ENCODE measurements around the gene SYT9. TPM values are rescaled to one million over a fixed set of nuclear protein-coding genes. Genes with fewer than 3 reads are reported as not detected.

Gene SYT9, protein sequence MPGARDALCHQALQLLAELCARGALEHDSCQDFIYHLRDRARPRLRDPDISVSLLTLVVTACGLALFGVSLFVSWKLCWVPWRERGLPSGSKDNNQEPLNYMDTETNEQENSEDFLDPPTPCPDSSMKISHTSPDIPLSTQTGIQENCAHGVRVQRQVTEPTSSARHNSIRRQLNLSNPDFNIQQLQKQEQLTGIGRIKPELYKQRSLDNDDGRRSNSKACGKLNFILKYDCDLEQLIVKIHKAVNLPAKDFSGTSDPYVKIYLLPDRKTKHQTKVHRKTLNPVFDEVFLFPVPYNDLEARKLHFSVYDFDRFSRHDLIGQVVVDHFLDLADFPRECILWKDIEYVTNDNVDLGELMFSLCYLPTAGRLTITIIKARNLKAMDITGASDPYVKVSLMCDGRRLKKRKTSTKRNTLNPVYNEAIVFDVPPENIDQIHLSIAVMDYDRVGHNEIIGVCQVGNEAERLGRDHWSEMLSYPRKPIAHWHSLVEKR
- total RNA-seq (2021; fragmentation: NEBNext Ultra II Directional; extraction: Animal tissue kit (Norgen Biotek cat#: 25700)) (2.4 and 2.9 TPM in 2 replicates), polyA plus RNA-seq (2011; rRNA removed) (1.3 and 1.5 TPM in 2 replicates), polyA minus RNA-seq (2011; rRNA and poly(A)+ RNA removed) (4.8 and 5.6 TPM in 2 replicates)
- 1.4 TPM for polyA plus RNA-seq (2011; cell fraction: cytosol; rRNA removed)
- polyA plus RNA-seq (2011; cell fraction: nucleus; rRNA removed) = 1.6 TPM
- 0.88 to 1.4 TPM (median 1.3 TPM) in 4 replicates for polyA plus RNA-seq (2012, experiment 1 of 2)
- polyA plus RNA-seq (2012, experiment 2 of 2) = 0.42 TPM
- 0.97 TPM for polyA plus RNA-seq (2013, experiment 1 of 2)
- polyA plus RNA-seq (2013, experiment 2 of 2) = 1.3 TPM
- 2.7 TPM for polyA minus RNA-seq (2011; cell fraction: cytosol; rRNA and poly(A)+ RNA removed)
- polyA minus RNA-seq (2011; cell fraction: nucleus; rRNA and poly(A)+ RNA removed) = 3.8 TPM
- long read RNA-seq, experiment 1, partial matches to known transcripts = 0 of 1 reads
- long read RNA-seq, experiment 1, other reads (novel, unspliced or antisense) = 1 of 1 reads
- long read RNA-seq, experiment 2, partial matches to known transcripts = 0 of 1 reads
- long read RNA-seq, experiment 2, other reads (novel, unspliced or antisense) = 1 of 1 reads

DNA sequence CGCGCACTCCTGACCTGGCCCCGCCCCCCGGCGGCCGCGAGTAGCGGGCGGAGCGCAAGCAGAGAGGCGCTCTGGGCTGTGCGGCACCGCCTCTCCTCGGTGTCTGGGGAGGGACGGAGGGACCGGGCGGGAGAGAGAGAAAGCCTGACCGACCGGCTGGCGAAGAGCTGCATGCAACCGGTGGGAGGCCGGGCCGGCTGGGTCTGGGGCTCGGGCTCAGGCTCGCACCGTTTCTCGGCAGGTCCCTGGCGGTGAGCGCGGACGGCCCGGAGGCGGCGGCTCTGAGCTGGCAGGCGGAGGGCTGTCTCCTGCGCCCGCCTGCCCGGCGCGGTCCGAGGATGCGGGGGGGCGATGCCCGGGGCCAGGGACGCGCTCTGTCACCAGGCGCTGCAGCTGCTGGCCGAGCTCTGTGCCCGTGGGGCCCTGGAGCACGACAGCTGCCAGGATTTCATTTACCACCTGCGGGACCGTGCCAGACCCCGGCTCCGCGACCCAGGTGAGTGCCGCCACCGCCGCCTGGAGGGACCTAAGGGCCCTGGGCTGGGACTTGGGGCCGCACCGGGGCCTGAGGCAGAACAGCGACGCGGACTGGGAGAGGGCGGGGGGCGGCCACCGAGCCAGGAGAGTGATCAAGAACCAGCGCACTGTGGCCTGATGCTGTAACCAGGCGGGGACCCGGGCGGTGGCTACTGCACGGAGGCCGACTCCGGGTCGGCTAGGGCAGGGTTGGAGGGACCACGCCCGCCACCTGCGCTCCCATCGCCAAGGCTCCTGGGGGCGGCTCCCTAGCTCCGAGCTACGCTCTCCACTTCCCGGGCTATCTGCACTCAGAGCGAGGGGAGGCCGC is at the start of gene SYT9:
SYT9 (plus strand) TSS at position 69 of the 847 bp plus-strand sequence; CDS start at position 352, 283 bp downstream.
- Histone ChIP-seq H2BK15ac (ENCODE audit: low read length) (no peak within 1 kb of the TSS), H3K9me3 (ENCODE audit: insufficient read depth in 2 of 2, low read depth in 1 of 2, low read length in 1 of 2) (no peaks in the 10 kb centered on the region), H2BK12ac (ENCODE audit: low read depth, low read length) (peak within 1 kb of the TSS; percentile 50; the same call in 1 of the 2 replicates), H3K4me2 (ENCODE audit: insufficient read depth in 1 of 2, low read depth in 2 of 2, low read length in 2 of 2) (peak within 1 kb of the TSS; percentile 74 to 77), H3K79me2 (ENCODE audit: control insufficient read depth in 1 of 2, insufficient read depth in 2 of 2, low read length in 2 of 2) (no peaks in the 10 kb centered on the region), H2AFZ (ENCODE audit: low read length) (peak within 1 kb of the TSS; percentile 97), H3K79me1 (ENCODE audit: low read depth, low read length) (no peaks in the 10 kb centered on the region), H3K18ac (ENCODE audit: extremely low read depth, low read length) (peak within 1 kb of the TSS; percentile 60; the same call in 1 of the 2 replicates), H3K23ac (ENCODE audit: insufficient read length) (no peak within 1 kb of the TSS), H2AK5ac (ENCODE audit: low read depth, low read length) (no peak within 1 kb of the TSS), H4K20me1 (replicated peaks in 1 of 2; ENCODE audit: control insufficient read depth in 1 of 2, insufficient read depth in 2 of 2, low read length in 2 of 2) (no peaks in the 10 kb centered on the region), H2BK20ac (ENCODE audit: low read length) (no peak within 1 kb of the TSS), H2BK5ac (ENCODE audit: low read depth, low read length) (no peak within 1 kb of the TSS), H3K56ac (replicated peaks; ENCODE audit: insufficient read length, low read depth, low read length) (no peak within 1 kb of the TSS), H3K14ac (ENCODE audit: insufficient read length) (no peak within 1 kb of the TSS), H3K4me1 (replicated peaks in 1 of 4; ENCODE audit: control insufficient read depth in 3 of 4, insufficient read depth in 4 of 4, low read length in 3 of 4) (peaks cover 0 to 6% (median 2%) of the 10 kb centered on the region in 4 experiments; a peak in 5 of 7 replicates), H3K23me2 (ENCODE audit: low read depth, low read length) (peaks cover 17% of the 10 kb centered on the region), H3K27ac (ENCODE audit: low read depth, low read length) (no peak within 1 kb of the TSS), H3K9ac (replicated peaks in 1 of 4; ENCODE audit: extremely low read depth in 1 of 4, low read depth in 3 of 4, low read length in 3 of 4) (peak within 1 kb of the TSS; percentile 41 to 70 (median 48); a peak in 4 of 7 replicates), H3K4ac (replicated peaks; ENCODE audit: insufficient read length, low read depth, low read length) (no peak within 1 kb of the TSS), H4K5ac (ENCODE audit: insufficient read length, low read depth, low read length) (no peak within 1 kb of the TSS), H4K91ac (replicated peaks; ENCODE audit: insufficient read length, low read length) (no peak within 1 kb of the TSS), H3K4me3 (ENCODE audit: extremely low read depth in 1 of 4, insufficient read depth in 2 of 4, low read depth in 3 of 4, low read length in 4 of 4) (peak within 1 kb of the TSS; percentile 67 to 81 (median 70)), H4K8ac (ENCODE audit: extremely low read depth, insufficient read depth, low read length) (peak within 1 kb of the TSS; percentile 83; the same call in 1 of the 2 replicates), H3K36me3 (ENCODE audit: control insufficient read depth in 2 of 4, insufficient read depth in 4 of 4, low read length in 3 of 4) (no peaks in the 10 kb centered on the region), H3K27me3 (replicated peaks in 1 of 4; ENCODE audit: control insufficient read depth in 3 of 4, extremely low read depth in 1 of 4, insufficient read depth in 3 of 4, low read length in 3 of 4) (peaks cover 9 to 42% (median 25%) of the 10 kb centered on the region in 4 experiments), H2BK120ac (replicated peaks; ENCODE audit: low read depth, low read length) (no peak within 1 kb of the TSS)
- peak; percentile 43 to 90 for DNase-seq (ENCODE audit: low read depth in 1 of 2, low spot score in 2 of 2)
- ChIA-PET POLR2A (ENCODE audit: partially characterized antibody) (interaction anchor here (1.0 kb wide), 1 partner anchor 11 kb away, joined by 3 read pairs; no protein-coding TSS in a partner anchor), CTCF (ENCODE audit: partially characterized antibody) (interaction anchor here (0.5 to 1.7 kb wide), 2 partner anchors 97 to 188 kb away, joined by 4 to 5 read pairs; no protein-coding TSS in a partner anchor)
- 3% methylated on average over 76 of the region's 84 CpGs; no CpG with 5 or more reads in 1 of the 2 experiments for WGBS, 2 experiments (ENCODE audit: extremely low coverage in 1 of 2, insufficient coverage in 1 of 2, insufficient read length in 1 of 2, insufficient replicate concordance in 2 of 2, low coverage in 1 of 2, low lambda C conversion rate in 2 of 2, missing lambda C conversion rate in 1 of 2)
- no peak for FAIRE-seq
- TF ChIP-seq KDM1A (IDR thresholded peaks at IDR 0.05; ENCODE audit: borderline replicate concordance, low read length) (no peak), MAFK (IDR thresholded peaks at IDR 0.05; ENCODE audit: low read depth, low read length) (no peak), KDM5A (IDR thresholded peaks at IDR 0.05; ENCODE audit: low read length) (no peak)
- TF ChIP-seq, protein P1, sequence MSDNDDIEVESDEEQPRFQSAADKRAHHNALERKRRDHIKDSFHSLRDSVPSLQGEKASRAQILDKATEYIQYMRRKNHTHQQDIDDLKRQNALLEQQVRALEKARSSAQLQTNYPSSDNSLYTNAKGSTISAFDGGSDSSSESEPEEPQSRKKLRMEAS (IDR thresholded peaks at IDR 0.05) = no peak; the same call in none of the 2 replicates
- TF ChIP-seq, protein P2, sequence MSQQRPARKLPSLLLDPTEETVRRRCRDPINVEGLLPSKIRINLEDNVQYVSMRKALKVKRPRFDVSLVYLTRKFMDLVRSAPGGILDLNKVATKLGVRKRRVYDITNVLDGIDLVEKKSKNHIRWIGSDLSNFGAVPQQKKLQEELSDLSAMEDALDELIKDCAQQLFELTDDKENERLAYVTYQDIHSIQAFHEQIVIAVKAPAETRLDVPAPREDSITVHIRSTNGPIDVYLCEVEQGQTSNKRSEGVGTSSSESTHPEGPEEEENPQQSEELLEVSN (IDR thresholded peaks at IDR 0.05) = 0 out of 2 replicates have a peak, but pooled peaks have one; percentile 42

Data from H1 (cell line).